GM21367 (cell line): ENCODE results near the gene ACKR4.
"Not testable (repeated sequence)": the region's sequence is repeated elsewhere in the genome, so short reads cannot be mapped to it uniquely, and the experiment has no call there.

Experiments
- ATAC-seq: cut with Tn5 transposase; IDR thresholded peaks from one replicate; pipeline ENCODE4 v1.9.1; 2021; ENCODE audit not compliant: unreplicated experiment

ACKR4 gene

DNA sequence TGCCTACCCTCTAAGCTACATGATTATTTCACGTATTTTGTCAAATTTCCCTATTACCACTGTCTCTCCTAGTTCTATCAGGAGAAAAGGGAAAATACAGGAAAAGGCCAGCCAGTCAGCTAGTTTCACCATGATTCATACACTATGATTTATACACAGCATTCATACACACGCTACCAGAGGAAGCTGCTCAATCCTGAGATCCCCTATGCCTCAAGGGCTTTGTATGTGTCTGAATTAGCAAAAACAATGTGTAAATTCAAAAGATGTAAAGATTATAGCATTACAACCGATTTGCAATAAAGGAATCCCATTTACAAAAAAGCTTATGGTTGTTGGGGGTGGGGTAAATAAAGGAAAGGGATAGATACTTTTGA, 3.1 kb upstream of the ACKR4 start:
- no peak for ATAC-seq

DNA sequence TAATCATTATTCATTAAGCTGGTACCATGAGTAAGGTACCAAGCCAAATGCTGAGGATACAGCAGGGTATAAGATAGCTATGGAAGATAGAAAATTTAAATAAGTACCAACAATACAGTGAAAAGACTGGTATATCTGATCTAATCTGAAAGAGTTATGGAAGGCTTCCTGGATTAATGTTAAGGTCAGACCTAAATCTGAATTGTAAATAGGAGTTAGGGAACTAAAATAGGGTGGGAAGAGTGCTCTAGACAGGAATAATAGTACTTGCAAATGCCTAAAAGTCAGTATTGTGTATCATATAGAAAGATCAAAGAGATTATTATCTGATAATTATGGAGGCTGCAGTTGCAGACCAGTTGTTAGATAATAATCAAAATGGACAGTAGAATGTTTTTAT, 2.6 kb upstream of the ACKR4 start:
- no peak for ATAC-seq

DNA sequence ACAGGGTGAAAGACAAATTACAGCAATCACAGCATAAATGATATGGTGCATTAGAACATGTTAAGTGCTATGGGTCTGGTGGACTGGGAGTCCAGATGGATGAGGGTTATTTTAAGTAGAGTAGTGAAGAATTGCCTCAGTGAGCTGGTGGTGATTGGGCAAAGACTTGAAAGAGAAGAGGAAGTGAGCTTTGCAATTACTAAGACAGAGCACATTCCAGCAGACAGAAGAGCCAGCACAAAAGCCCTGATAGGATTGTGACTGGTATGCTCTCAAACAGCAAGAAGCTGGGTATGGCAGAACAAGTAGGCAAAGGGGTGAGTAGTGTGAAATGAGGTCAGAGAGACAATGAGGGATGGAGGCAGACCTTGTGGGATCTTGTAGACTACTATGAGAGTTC, 2.1 kb upstream of the ACKR4 start:
- no peak for ATAC-seq

DNA sequence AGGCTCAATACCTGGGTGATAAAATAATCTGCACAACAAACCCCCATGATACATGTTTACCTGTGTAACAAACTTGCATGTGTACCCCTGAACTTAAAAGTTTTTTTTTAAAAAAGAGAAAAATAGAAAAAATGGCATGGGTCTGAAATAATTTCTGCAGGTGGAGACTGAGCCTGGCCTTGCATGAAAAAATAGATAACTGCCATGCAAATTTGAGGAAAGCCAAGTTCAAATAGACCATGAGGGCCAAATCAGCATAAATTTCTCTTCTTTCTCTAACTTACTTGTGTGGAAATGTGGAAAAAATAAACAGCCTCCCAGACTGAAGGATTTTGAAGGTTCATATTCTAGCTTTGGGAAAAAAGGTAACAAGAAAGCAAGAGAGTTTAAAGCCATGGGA, 744 bp upstream of the ACKR4 start:
- no peak for ATAC-seq

DNA sequence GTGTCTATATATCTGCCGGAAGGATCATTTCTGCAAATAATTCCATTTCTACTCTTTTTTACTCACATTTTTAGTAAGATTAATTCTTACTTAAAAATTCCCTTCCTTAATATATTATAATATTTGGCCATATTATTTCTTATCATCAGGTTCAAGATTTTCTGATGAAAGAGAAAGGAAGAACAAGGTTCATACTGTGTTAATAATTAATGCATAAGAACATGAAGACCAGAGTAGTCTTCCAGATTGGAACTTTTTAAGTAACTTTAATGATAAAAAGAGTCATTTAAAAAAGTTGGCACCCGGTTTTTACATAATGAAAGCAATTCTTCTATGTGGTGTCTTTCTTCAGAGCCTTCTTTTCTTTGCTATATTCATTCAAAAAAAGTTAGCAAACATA, 590 bp downstream of the ACKR4 start:
- no peak for ATAC-seq

DNA sequence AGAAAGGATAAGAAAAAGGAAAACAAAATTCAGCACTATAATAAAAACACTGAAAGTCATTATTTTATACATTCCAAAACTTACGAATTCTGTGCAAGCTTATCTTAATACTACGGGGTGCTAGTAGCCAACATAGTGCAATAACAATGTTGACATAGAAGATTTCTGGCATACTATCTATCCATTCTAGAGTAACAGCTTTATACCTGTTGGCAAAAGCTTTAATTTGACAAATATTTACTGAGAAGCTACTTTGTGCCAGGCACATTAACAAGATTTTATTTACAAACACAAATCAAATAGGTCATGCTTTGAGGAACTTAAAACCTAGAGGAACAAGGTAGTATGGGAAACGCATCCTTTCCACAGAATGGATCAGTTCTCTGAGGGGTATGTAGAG, 1.1 kb downstream of the ACKR4 start:
- ATAC-seq, result no peak

DNA sequence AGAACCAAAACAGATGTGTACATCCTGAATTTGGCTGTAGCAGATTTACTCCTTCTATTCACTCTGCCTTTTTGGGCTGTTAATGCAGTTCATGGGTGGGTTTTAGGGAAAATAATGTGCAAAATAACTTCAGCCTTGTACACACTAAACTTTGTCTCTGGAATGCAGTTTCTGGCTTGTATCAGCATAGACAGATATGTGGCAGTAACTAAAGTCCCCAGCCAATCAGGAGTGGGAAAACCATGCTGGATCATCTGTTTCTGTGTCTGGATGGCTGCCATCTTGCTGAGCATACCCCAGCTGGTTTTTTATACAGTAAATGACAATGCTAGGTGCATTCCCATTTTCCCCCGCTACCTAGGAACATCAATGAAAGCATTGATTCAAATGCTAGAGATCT, 3.5 kb downstream of the ACKR4 start:
- ATAC-seq, result not testable (repeated sequence)

DNA sequence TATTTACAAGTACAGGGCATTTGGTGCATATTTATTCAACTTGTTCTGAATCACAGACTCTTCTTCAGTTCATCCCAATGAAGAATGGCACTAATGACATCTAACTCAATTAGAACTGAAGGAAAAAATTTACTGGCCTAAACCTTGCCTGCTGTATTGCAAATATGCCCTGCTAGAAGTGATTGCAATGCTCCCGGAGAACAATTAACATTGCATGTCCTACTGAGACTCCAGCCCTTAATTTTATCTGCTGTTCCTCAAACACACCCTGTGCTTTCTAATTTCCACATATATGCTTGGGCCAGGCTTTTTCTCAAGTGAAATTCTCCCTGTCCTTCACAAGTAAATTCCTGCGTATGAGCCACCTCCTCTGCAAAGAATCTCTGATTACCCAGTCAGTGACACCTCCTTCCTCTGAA, 8.3 kb downstream of the ACKR4 start:
- no peak for ATAC-seq

DNA sequence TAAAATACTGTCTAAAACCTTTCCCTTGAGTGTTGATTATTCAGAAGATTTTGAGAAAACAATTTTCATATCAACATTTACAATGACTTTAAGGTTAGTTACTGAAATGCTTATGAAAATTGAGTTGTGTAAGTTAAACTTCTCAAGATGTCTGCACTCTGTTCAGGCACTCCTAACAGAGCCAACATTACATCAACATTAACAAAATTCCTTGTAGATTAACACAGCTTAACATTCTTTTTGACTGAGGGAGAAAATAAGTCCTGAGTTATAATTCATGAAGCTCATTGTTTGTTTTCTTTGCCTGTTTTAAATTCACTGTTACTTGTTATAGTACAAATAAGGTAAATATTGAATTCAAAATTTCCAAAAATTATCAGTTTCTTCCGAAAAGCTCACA, 9.0 kb downstream of the ACKR4 start:
- no peak for ATAC-seq

DNA sequence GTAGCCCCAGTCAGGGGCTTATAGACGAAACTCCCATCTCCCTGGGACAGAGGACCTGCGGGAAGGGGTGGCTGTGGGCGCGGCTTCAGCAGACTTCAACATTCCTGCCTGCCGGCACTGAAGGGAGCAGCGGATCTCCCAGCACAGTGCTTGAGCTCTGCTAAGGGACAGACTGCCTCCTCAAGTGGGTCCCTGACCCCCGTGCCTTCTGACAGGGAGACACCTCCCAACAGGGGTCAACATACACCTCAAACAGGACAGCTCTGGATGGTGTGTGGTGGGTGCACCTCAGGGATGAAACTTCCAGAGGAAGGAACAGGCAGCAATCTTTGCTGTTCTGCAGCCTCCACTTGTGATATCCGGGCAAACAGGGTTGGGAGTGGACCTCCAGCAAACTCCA, 9.6 kb downstream of the ACKR4 start:
- ATAC-seq, result not testable (repeated sequence)

DNA sequence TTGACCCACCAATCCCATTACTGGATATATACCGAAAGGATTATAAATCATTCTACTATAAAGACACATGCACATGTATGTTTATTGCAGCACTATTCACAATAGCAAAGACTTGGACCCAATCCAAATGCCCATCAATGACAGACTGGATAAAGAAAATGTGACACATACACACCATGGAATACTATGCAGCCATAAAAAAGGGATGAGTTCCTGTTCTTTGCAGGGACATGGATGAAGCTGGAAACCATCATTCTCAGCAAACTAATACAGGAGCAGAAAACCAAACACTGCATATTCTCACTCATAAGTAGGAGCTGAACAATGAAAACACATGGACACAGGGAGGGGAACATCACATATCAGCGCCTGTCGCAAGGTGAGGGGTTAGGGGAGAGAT, 18.2 kb downstream of the ACKR4 start:
- not testable (repeated sequence) for ATAC-seq

DNA sequence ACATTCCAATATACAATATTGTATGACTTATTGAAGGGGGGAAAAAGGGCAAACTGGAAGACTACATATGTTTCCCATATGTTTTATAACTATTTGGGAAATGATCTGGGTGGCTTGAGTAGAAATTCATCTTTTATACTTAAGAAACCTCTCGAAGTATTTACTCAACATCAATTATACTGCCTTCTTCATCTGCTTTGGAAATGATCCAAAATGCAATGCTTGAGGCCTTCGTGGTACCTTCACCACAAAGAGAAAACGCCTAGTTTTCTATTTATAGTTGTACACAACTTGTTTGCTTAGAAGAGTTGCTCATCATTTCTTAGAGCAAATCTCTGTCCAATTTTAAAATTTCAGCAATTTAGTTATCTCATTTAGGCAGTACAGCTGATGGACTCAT, 18.8 kb downstream of the ACKR4 start:
- ATAC-seq, result no peak

DNA sequence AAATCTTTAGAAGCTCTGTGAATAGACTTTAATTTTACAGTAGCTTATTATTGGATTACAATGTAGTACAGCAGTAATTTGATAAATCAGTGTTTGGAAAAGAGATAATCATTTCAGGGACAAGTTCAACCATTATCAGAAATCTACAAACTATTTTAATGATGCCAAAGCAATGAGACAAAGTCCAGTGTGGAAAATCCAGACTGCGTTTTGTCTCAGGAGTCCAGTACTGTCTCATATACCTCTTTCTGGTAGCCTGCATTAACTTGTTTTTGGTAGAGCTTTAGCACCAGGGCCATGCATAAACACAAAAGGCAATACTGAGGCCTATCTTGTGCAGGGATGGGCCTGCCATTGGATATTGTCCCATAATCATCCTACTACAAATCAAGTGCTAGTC, 19.7 kb downstream of the ACKR4 start:
- no peak for ATAC-seq

DNA sequence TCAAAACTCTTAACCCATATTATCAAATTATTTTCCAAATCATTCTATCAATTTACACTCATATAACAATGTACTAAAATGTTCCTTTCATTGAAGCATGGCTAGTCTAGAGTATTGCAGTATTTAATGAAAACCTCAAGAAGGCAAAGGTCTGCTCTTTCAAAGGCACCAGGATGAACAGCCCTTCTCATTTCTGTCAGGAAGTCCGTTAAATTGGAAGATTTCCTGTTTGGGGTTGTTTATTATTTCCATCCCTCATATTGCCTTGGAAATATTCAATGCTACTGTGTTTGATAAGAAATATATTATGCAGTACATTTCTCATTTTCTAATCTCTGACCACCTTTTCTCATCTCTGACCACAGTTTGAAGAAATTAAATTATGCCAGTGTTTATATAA, 25.1 kb downstream of the ACKR4 start:
- ATAC-seq, result no peak

DNA sequence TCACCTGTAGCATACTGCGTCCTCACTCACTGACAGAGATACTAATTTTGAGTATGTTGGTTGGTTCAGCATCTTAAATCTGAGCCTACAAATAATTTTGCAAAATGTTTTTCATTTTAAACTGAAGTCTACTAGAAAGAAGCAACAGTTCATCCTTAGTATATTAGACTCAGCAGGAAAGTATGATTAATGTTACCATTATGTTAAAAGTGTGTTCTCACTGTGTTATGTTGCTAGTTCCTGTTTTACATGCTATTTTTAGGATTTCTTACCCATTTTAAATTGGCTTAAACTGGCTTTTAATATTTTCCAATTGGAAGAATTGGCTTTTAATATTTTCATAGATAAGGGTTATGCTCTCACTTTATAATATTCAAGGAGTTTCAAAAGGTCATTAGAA, 25.7 kb downstream of the ACKR4 start:
- ATAC-seq, result no peak

DNA sequence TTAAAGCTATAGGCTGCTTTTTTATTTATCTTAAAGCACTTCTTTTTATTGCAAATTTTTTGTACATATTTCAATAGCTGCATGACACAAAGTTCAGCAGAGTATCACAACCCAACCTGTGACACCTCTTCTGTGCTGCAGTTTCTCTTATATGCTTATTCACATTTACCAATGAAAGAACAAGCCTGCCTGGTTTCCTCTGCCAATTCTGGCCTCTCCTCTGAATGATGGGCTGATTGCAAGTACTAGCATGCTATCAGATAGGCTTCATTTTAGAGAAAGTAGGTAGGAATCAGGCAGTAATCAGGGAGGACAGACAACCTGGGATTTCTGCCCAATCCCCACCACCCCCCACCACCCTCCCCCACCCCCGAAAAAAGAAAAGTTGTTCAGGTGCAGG, 26.6 kb downstream of the ACKR4 start:
- no peak for ATAC-seq

DNA sequence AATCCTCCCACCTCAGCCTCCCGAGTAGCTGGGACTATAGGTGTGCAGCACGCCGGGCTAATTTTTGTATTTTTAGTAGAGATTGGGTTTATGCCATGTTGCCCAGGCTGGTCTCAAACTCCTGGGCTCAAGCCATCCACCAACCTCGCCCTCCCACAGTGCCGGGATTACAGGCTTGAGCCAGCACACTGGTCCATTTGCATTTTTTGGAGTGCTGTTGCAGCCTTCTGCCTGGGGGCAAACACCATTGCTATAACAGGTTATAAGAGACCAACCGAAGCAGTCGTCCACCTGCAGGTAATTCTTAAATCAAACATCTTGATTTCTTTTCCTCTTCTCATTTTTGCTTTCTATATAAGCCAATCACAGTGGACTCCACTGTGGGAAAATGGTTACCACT, 27.7 kb downstream of the ACKR4 start:
- no peak for ATAC-seq

DNA sequence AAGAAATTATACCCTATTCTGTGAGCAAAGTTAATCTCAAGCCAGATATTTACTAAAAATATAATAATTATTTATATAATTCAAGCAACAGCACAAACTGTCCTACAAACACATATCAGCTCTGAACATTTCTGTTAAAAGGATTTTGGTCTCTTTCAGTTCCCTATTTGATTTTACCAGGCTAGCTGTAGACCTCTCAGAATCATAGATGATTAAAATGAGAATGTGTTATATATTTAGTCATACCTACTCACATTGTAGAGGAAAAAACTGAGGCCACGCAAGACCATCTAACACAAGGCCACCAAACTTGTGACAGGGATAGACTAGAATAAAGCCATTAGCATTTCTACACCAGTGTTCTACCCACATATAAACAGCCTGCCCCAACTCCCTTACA, 28.5 kb downstream of the ACKR4 start:
- ATAC-seq, result peak; percentile 80

DNA sequence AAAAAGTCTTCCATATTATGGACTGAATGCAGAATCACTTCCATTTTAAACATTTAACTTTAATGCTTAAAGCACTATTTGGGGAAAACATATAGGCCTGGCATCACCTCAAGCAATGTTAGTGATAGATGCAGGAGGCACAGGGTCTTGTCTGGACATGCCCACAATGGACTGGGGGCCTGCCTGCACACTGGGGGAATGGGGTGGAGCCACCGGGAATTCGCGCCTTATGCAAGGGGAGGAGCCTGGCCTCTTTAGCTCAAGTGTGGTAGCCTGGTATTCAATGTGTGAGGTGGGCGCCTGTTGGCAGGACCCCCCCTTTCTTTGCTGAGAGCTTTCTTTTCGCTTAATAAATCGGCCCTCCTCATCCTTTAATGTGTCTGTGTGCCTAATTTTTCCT, 29.9 kb downstream of the ACKR4 start:
- ATAC-seq, result no peak

DNA sequence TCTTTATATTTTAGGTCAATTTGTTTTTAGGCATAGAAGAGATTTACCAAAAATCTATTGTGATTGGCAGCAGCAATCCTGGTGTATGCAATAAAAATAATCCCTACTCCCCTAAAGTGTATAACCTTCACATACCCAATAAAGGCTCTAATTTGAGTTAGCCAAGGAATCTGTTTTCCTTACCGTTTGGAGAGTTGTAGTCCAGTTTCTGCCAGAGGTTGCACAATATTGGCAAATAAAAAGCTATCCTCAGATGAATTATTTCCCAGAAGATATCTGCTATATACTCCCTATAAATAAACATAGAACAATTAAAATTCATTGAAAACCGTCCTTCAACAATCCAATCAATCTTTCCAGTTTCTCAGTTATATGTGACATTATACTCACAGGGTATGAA, 31.1 kb downstream of the ACKR4 start:
- no peak for ATAC-seq

DNA sequence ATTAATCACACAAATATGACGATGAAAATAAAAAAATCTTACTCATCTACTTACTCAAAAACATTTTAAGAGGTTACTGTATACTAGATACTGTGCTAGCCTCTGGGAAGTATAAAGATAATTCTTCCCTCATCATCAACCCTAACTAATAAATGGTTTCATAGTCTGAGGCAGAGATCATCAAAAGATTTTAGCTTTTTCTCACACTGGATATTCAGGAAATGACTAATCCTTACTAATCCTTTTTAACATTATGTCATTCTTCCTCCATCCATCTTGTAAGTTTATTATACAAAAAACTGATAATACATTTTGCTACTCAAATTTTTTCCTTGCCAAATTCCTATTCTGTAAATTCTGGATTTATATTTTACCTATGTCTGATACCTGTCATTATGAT, 32.9 kb downstream of the ACKR4 start:
- no peak for ATAC-seq

DNA sequence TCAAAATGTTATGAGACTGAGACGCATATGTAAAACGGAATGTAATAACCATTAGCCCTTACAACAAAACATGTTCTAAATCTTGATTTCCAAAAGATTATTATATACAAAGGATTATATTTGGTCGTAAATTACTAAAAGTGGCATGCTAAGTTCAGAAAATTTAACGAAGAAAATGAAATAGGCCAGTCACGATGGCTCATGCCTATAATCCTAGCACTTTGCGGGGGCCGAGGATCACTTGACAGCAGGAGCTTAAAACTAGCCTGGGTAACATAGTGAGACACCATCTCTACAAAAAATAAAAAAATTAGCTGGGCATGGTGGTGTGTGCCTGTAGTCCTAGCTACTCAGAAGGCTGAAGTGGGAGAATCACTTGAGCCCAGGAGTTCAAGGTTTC, 33.5 kb downstream of the ACKR4 start:
- no peak for ATAC-seq

DNA sequence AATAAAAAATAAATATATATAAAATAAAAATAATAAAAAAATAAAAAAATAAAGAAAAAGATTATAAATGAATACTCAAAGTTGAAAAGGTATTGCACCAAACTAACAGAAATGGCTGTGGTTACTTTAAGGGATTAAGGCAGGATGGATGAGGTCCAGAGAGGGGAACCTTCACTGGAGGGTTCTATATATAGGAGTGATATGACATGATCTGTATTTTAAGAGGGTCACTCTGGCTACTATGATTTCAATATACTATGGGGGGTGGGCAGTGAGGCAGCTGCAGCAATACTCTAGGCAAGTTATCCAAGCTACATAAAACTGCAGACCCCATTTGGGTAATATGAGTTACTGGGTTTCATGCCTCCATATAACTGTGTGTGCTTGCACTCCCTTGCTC, 38.0 kb downstream of the ACKR4 start:
- no peak for ATAC-seq

DNA sequence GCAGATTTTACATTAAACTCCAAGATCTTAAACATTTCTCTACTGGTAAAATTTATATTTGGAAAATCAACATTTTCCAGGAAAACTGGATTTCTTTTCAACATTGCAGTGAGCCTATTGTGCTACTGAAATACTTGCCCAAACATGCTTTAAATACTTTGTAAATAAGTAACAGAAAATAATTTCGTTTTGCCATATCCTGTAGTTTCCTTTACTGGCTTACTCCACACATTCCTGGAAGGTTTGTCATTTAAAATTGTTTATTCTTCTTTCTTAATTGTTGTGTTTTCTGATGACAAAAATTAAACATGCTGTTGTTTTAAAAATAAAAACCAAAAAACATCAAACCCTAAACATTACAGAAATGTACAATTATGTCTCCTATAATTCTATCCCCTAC, 40.5 kb downstream of the ACKR4 start:
- ATAC-seq, result no peak
